Middle frontal gyrus (tissue), 1 donor: Measurements from ENCODE around the gene MBD5.
"Not testable (repeated sequence)": the region's sequence is repeated elsewhere in the genome, so short reads cannot be mapped to it uniquely, and the experiment has no call there.

Source experiments
- DNase-seq: peaks from one replicate; pipeline ENCODE4 v3.0.0-alpha.2; 2015; ENCODE audit warnings: low spot score; ENCODE audit errors: extremely low spot score

MBD5 gene

DNA sequence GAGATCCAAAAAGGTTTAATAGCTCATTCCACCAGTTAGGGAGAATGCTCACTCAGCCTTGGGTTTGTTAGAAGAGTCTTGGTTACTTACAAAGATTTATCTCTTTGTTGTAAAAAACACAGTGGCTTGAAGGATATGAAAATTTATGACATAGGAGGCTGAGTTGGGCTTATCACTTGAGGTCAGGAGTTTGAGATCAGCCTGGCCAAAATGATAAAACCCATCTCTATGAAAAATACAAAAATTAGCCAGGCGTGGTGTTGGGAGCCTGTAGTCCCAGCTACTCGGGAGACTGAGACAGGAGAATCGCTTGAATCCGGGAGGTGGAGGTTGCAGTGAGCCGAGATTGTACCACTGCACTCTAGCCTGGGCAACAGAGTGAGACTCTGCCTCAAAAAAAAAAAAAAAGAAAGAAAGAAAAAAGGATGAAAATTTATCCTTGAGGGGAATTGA lies 522.2 kb downstream of the MBD5 start:
- DNase-seq: not testable (repeated sequence)

DNA sequence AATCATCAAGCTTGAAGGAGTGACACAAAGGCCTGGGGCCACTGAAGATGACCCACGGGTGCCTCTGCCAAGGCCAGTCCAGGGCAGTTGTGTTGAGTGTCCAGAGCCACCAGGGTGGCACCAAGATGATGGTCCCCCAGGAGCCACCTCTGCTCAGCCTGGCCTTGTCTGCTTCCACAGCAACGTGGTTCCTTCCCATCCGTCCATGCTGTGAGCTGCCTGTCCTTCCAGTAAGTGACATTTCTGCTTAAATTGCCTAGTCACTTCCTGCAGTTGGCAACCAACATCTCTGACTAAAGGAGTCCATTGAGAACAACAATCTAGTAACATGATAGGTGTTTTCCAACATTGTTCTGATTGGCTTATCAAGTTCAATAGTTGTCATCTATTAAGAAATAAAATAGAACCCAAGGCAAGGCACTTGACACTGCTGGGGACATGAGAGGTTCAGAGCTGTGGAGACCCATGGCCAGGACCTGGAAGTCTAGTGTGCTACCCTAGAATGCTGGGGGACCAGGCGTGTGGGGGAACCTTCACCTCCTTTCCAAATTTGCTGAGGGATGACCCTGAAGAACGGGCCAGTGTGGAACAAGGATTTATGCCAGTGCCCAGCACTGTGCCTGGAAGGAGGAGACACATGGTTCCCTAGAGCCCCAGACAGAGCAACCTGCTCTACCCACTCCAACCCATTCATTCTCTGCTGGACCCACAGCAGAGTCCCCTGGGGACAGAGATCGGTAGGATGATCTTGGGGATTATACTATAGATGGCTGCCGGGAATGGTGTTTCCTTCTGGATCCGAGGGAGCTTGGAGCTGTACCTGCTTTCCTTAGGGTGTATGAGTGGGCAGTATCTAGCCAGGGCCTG lies 524.7 kb downstream of the MBD5 start:
- no peak for DNase-seq

DNA sequence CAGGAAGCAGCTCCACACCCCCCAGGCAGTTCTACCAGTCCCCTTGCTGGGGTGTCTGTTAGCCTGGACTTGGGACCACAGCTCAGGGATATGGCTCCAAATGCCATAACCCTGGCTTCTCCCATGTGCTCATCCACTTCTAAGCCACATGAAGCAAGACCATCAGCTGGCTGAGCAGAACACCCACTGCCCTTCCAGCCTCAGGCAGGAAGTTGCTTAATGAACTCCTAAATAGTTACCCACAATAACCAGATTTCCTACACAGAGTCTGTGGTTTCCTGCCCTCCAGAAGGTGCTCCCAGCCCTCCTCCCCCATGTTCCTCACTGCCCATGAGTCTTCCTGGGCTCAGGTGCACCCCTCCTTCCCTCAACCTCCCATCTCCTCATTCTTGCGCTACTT lies 525.4 kb downstream of the MBD5 start:
- DNase-seq: no peak

DNA sequence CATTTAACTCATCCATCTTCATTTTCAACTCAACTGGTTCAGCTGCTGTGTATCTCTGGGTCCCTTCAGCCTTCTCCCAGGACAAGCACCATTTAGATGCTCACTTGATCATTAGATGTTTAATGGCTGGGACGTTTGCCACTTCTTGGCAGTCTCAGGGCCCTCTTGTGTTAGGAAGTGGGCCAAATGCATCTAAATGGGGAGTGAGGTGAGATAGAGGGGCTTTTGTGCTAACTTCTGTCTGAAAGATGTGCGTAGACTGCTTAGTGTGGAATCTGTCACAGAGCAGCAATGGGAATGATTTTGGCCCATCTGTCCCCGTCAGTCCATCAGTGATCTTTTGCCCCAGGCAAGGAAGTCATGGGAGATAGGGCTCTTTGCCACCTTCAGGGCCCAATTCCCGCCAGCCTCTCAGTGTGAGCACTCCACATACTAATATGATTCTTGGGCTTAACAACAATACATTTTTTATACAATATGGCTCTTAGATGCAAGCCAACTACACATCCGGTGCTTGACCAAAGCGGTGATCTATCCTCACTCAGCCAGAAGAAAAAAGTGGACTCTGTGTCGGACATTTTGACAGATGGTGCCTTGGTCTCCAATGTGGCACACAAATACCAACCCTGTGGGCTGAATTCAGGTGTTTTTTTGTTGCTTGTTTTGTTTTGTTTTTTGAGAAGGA lies 528.0 kb downstream of the MBD5 start:
- no peak for DNase-seq

DNA sequence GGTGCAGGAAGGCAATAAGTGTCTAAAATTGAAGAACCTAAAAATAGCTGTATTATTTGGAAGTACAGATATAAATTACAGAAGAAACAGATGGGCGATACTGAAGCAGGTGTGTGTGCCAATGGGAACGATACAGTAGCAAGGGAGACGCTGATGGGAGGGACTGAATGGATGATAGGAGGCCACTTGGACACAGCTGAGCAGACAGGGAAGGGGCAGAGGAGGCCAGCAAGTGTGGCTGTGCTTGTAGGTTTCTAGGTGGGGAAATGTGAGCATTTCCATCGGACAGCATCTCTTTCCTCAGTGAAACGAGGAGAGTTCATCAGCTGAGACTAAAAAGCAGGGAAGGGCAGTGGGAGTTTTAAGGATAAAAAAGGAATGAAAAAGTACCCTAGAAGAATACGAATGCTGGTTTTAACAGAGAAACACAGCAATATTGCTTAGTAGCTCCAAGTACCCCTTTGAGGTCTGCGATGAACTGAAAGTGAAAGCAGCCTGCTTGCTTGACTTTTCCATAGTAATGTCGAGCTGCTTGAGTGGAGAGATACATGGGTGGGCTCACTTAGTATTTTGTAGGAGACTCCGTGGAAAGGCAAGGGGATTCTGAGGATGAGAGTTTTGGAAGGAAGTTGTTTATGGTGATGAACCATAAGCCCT lies 531.9 kb downstream of the MBD5 start:
- DNase-seq: no peak

DNA sequence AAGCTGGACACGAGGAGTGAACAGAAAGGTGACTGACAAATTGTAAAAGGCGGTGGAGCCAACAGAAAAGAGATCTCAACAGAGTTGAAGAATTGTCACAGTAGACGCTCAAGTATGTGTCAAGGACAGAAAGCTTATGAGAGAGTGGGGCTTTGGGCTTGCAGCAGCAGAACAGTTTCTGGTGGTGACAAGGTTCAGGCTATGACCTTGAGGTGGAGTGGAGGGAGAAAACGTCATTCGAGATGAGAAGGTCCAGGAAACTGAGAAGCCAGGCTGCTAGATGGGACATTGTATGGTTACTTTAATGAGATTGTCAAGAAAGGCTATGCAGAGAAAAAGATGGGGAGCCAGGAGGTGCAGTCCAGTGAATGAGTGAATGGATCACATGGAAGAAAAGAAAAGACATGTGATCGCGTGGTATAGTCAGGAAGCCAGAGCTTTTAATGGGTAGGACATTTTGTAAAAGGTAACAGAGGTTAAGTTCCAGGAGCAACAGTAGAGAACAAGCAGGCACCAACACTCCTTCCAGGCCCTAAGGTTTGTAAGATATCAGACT lies 532.5 kb downstream of the MBD5 start:
- no peak for DNase-seq

DNA sequence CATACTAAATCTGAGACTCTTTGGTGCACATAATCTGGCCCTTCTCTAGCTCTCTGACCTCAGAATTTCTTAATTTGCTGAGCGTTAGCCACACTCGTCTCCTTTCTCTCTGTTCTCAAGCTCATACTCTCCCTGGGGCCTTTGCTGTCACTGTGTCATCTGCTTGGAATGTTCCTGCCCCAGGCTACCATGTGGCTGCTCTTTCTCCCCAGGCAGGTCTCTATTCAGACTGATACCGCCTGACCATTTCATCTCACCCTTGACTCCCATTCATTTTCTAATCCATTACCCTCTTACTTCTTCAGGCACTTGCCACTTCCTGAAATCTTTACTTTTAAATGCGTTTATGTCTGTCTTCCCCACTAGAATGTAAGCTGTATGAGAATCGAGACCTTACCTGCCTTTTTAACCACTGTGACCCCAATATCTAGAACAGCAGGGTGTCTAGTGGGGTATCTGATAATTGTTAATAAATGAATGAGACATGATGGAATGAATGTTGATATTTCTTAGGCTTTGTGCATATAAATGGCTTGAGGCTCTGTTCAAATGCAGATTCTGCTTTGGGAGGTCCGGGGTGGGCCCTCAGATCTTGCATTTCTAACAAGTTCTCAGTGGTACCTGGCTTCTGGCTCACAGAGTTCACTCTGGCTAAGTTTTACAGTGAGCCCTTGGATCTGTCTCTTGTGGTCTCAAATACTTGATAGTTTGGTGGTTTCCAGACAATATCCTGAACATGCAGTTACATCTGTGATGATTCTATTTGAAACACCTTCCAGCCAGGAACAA lies 533.8 kb downstream of the MBD5 start:
- DNase-seq: no peak

DNA sequence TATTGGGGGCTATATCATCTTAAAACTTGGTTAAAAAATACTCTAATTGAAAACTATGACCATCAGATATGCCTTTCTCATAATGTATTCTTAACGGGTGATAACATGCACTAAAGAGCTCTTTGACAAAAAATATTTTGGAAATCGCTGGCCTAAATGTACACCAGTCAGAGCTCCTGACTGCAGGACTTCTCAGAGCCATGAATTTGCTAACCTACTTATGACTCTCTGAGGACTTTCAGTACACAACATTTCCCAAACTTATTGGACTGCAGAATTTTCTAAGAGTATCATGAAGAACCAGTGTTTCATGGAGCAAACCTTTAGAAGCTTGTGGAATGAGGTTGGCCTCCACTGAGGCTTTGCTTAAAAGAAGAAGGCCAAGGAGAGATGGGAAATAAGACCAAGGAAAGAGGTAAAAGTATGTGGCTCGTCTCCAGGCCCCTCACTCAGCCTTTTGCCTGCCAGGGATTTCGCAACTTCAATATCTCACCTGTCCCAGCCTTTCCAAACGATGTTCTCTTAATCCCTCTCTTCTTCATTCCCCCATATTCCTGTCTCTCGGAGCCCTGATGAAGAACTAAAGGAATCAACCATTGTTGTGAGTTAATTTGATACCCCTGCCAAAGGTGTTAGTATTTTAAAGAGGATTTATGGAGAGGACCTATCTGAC lies 534.9 kb downstream of the MBD5 start:
- no peak for DNase-seq

DNA sequence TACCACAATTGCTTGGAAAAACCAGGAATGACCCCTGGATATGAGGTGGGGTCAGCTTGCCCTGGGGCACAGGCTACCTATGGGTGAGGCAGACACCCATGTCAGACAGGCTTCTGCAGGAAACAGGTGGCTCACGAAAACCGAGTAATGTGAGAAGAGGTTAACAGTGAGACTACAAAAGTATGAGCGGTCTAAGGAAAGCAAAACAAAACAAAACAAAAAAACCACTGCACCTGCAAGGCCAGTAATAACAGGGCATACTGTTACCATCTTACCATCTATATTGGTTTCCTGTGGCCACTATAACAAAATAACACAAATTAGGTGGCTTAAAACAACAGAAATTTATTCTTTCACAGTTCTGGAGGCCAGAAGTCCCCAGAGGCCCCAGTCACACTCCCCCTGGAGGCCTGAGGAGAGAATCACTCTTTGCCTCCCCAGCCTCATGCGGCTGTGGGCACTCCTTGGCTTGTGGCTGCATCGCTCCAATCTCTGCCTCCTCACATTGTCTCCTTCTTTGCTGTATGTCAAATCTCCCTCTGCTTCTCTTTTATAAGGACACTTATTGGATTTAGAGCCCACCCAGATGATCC lies 537.0 kb downstream of the MBD5 start:
- no peak for DNase-seq

DNA sequence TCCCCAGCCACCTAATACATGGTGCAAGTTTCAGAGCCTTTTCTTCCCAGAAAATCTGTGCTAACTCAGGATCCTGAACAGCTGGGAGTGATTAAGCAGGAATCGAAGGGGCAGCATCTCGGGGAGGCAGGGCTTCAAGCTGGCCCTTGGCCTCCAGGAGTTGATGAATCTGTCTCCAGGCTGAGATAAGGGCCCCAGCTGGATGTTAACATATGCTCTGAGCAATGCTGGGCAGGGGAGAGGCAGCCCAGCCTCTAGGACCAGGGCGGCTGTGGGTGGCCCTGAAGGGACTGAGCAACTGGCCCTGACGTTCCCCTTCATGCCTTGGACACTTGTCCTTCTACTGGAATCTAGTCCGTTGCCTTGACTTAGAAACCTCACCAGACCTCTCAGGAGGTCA lies 539.6 kb downstream of the MBD5 start:
- DNase-seq: no peak

DNA sequence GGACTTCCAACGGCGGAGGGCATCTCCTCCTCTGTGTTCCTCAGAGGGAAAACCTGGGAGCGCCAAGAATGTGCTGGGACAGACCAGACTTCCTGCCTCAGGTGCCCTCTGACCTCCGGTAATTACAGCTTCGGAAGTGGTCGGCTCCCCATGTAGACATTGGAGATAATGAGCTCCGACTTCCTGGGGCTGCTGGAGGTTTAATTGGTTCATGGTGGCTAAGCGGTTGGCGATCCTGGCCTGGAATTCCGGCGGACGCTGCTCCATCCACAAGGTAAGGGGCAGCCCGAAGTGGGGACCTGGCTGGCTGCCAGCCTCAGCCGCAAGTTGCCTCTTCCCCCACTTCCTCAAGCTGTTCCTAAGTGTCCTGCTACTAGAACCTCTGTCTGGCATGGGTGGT lies 540.5 kb downstream of the MBD5 start:
- no peak for DNase-seq

DNA sequence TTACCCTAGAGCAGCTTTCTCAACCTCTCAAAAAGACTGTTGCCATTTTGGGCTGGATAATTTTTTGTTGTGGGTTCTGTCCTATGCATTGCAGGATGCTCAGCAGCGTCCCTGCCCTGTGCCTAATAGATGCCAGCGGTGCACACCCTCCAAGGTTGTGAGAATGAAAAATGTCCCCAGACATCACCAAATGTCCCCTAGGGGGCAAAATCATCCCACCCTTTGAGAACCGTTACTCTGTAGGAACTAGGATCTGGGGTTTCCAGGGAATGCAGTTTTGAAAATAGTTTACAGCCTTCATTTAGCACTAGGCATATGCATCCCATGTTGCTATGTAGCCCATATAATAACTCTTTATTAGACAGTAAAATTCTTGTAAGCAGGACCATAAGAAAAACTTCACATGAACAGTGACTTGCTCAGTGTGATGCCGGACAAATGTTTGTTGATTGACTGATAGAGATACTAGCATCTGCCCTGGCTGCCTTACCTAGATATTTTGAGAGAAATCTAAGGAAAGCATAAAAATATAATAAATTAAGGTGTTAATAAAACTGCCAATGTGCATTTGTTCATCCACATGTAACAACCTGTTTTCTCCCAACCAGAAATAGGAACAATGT lies 544.5 kb downstream of the MBD5 start:
- DNase-seq: no peak
